ENCODE measurements around the gene EPB41L1.
A peak's percentile ranks its signal among the peaks of the same experiment; 100 is the strongest.
"Not testable (repeated sequence)": the region's sequence is repeated elsewhere in the genome, so short reads cannot be mapped to it uniquely, and the experiment has no call there.

The EPB41L1 gene

GRCh38 chr20:36126836-36127527 is 27.6 kb upstream of the EPB41L1 start:
- DNase-seq (ENCODE audit: low read depth in 2 of 2) = no peak

- no peak for DNase-seq (ENCODE audit: low read depth in 2 of 2)
Observed at GRCh38 chr20:36128463-36129159, 25.9 kb upstream of the EPB41L1 start.

GRCh38 chr20:36129160-36129543 is 25.4 kb upstream of the EPB41L1 start:
- no peak for DNase-seq (ENCODE audit: low read depth in 2 of 2)

GRCh38 chr20:36130390-36130789 is 24.1 kb upstream of the EPB41L1 start:
- no peak for DNase-seq (ENCODE audit: low read depth in 2 of 2)

- no peak for DNase-seq (ENCODE audit: low read depth in 2 of 2)
Observed at GRCh38 chr20:36132802-36133211, 21.7 kb upstream of the EPB41L1 start.

- DNase-seq (ENCODE audit: low read depth in 2 of 2) = no peak
Observed at GRCh38 chr20:36133821-36134220, 20.7 kb upstream of the EPB41L1 start.

- no peak for DNase-seq (ENCODE audit: low read depth in 2 of 2)
Observed at GRCh38 chr20:36135159-36135558, 19.4 kb upstream of the EPB41L1 start.

GRCh38 chr20:36135821-36136220 is 18.7 kb upstream of the EPB41L1 start:
- no peak for DNase-seq (ENCODE audit: low read depth in 2 of 2)

- not testable (repeated sequence) for DNase-seq (ENCODE audit: low read depth in 2 of 2)
Observed at GRCh38 chr20:36137313-36137712, 17.2 kb upstream of the EPB41L1 start.

GRCh38 chr20:36141310-36141709 is 13.2 kb upstream of the EPB41L1 start:
- no peak for DNase-seq (ENCODE audit: low read depth in 2 of 2)

GRCh38 chr20:36144336-36144735 is 10.2 kb upstream of the EPB41L1 start:
- DNase-seq (ENCODE audit: low read depth in 2 of 2) = no peak

GRCh38 chr20:36145877-36146707 is 8.4 kb upstream of the EPB41L1 start:
- no peak for DNase-seq (ENCODE audit: low read depth in 2 of 2)

- no peak for DNase-seq (ENCODE audit: low read depth in 2 of 2)
Observed at GRCh38 chr20:36147690-36148089, 6.8 kb upstream of the EPB41L1 start.

- no peak for DNase-seq (ENCODE audit: low read depth in 2 of 2)
Observed at GRCh38 chr20:36148439-36148838, 6.1 kb upstream of the EPB41L1 start.

- DNase-seq (ENCODE audit: low read depth in 2 of 2) = no peak
Observed at GRCh38 chr20:36149012-36149411, 5.5 kb upstream of the EPB41L1 start.

GRCh38 chr20:36149469-36149868 is 5.1 kb upstream of the EPB41L1 start:
- DNase-seq (ENCODE audit: low read depth in 2 of 2) = no peak

- no peak for DNase-seq (ENCODE audit: low read depth in 2 of 2)
Observed at GRCh38 chr20:36150489-36150846, 4.1 kb upstream of the EPB41L1 start.

GRCh38 chr20:36150847-36151539 is 3.5 kb upstream of the EPB41L1 start:
- no peak for DNase-seq (ENCODE audit: low read depth in 2 of 2)

GRCh38 chr20:36152261-36152660 is 2.3 kb upstream of the EPB41L1 start:
- DNase-seq (ENCODE audit: low read depth in 2 of 2) = no peak

GRCh38 chr20:36153204-36153603 is 1.3 kb upstream of the EPB41L1 start:
- no peak for DNase-seq (ENCODE audit: low read depth in 2 of 2)

- peak; percentile 11 to 23 for DNase-seq (ENCODE audit: low read depth in 2 of 2)
Observed at GRCh38 chr20:36153736-36154699, 522 bp upstream of the EPB41L1 start.

Measured in stimulated activated CD8-positive, alpha-beta memory T cell treated with anti-CD3 and anti-CD28 coated beads, Interleukin-7, amount 100 ng/mL, for 4 hours (primary cell).